Measurements from ENCODE around the gene ANKRD11.

The ANKRD11 gene

DNA sequence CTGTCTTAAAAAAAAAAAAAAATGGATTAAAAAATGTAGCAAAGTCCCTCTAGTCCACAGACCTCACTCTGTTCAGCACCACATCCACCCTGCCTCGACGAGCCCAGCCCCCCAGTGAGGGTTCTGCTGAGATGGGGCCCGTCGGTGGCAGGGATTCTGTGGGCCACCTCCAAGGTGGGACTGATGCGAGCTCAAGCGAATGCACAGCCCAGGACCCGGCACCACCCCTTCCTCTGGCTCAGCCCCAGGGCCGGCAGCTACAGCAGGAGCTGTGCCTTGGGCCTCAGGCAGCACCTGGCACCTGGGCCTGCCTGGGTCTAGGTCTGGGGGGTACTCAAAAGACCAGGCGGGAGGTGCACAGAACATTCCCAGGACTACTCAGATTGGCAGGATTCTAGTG is 213.3 kb downstream of the ANKRD11 start:
- Histone ChIP-seq H3K36me3 (ENCODE audit: control insufficient read depth, insufficient read depth, low read length) (peaks cover 4% of the 10 kb centered on the region), H3K56ac (ENCODE audit: low read length) (no peak overlapping the region)

GRCh38 chr16:89275837-89276720 is 214.3 kb downstream of the ANKRD11 start:
- no peak for DNase-seq
- no peak overlapping the region for H3K23ac ChIP-seq (ENCODE audit: low read length)
- H3K4me2 ChIP-seq (ENCODE audit: low read length), result no peak overlapping the region
- no peak overlapping the region for H3K18ac ChIP-seq (ENCODE audit: low read length)
- no peak overlapping the region for H3K27ac ChIP-seq (ENCODE audit: low read depth, low read length)
- H3K9ac ChIP-seq (ENCODE audit: low read length), result no peak overlapping the region
- H3K36me3 ChIP-seq (ENCODE audit: control insufficient read depth, insufficient read depth, low read length), result peaks cover 4% of the 10 kb centered on the region
- no peaks in the 10 kb centered on the region for H3K27me3 ChIP-seq (ENCODE audit: insufficient read depth, low read length, poor library complexity)
- H3K4ac ChIP-seq (ENCODE audit: low read depth, low read length), result no peak overlapping the region
- no peak overlapping the region for H2BK5ac ChIP-seq (ENCODE audit: low read length)
- no peaks in the 10 kb centered on the region for H3K4me1 ChIP-seq (ENCODE audit: control insufficient read depth, low read depth, low read length)
- no peak overlapping the region for H3K4me3 ChIP-seq (ENCODE audit: low read length)
- no peaks in the 10 kb centered on the region for H3K79me2 ChIP-seq (ENCODE audit: control insufficient read depth, insufficient read depth, low read length)
- no peak overlapping the region for H4K8ac ChIP-seq (ENCODE audit: low read depth, low read length)
- peaks cover 5% of the 10 kb centered on the region for H3K79me1 ChIP-seq (ENCODE audit: low read length)
- H4K5ac ChIP-seq (ENCODE audit: low read length), result no peak overlapping the region
- no CpG with 5 or more reads among the region's 39 CpGs for WGBS (ENCODE audit: extremely low coverage, insufficient coverage, low lambda C conversion rate)
- H2AK5ac ChIP-seq (ENCODE audit: low read length), result no peak overlapping the region
- H3K56ac ChIP-seq (ENCODE audit: low read length), result no peak overlapping the region
- H2BK15ac ChIP-seq (replicated peaks; ENCODE audit: low read depth), result no peak overlapping the region
- H2BK120ac ChIP-seq (ENCODE audit: low read depth, low read length), result no peak overlapping the region

More for the DNA sequence above, 213.3 kb downstream of the ANKRD11 start:
- Histone ChIP-seq H3K23ac (ENCODE audit: low read length) (no peak overlapping the region), H3K4me2 (ENCODE audit: low read length) (no peak overlapping the region), H4K5ac (ENCODE audit: low read length) (no peak overlapping the region), H2BK120ac (ENCODE audit: low read depth, low read length) (no peak overlapping the region), H2BK15ac (replicated peaks; ENCODE audit: low read depth) (no peak overlapping the region), H2AK5ac (ENCODE audit: low read length) (no peak overlapping the region), H3K27me3 (ENCODE audit: insufficient read depth, low read length, poor library complexity) (no peaks in the 10 kb centered on the region), H3K4me1 (ENCODE audit: control insufficient read depth, low read depth, low read length) (no peaks in the 10 kb centered on the region), H3K79me2 (ENCODE audit: control insufficient read depth, insufficient read depth, low read length) (no peaks in the 10 kb centered on the region), H3K4me3 (ENCODE audit: low read length) (no peak overlapping the region), H2BK5ac (ENCODE audit: low read length) (no peak overlapping the region), H3K4ac (ENCODE audit: low read depth, low read length) (no peak overlapping the region), H3K27ac (ENCODE audit: low read depth, low read length) (no peak overlapping the region), H3K79me1 (ENCODE audit: low read length) (peaks cover 5% of the 10 kb centered on the region), H3K18ac (ENCODE audit: low read length) (no peak overlapping the region), H4K8ac (ENCODE audit: low read depth, low read length) (no peak overlapping the region), H3K9ac (ENCODE audit: low read length) (no peak overlapping the region)
- DNase-seq, result no peak
- no CpG with 5 or more reads among the region's 9 CpGs for WGBS (ENCODE audit: extremely low coverage, insufficient coverage, low lambda C conversion rate)

- no peak overlapping the region for H3K23ac ChIP-seq (ENCODE audit: low read length)
- no peak overlapping the region for H3K4me3 ChIP-seq (ENCODE audit: low read length)
- H3K4me1 ChIP-seq (ENCODE audit: control insufficient read depth, low read depth, low read length), result no peaks in the 10 kb centered on the region
- H3K27me3 ChIP-seq (ENCODE audit: insufficient read depth, low read length, poor library complexity), result no peaks in the 10 kb centered on the region
- no peaks in the 10 kb centered on the region for H3K79me2 ChIP-seq (ENCODE audit: control insufficient read depth, insufficient read depth, low read length)
- H3K79me1 ChIP-seq (ENCODE audit: low read length), result peaks cover 5% of the 10 kb centered on the region
- no peak overlapping the region for H2BK5ac ChIP-seq (ENCODE audit: low read length)
- no peak overlapping the region for H3K27ac ChIP-seq (ENCODE audit: low read depth, low read length)
- DNase-seq, result no peak
- no peak overlapping the region for H4K8ac ChIP-seq (ENCODE audit: low read depth, low read length)
- H4K5ac ChIP-seq (ENCODE audit: low read length), result no peak overlapping the region
- no peak overlapping the region for H3K4me2 ChIP-seq (ENCODE audit: low read length)
- H3K18ac ChIP-seq (ENCODE audit: low read length), result no peak overlapping the region
- H3K9ac ChIP-seq (ENCODE audit: low read length), result no peak overlapping the region
- H3K56ac ChIP-seq (ENCODE audit: low read length), result no peak overlapping the region
- WGBS (ENCODE audit: extremely low coverage, insufficient coverage, low lambda C conversion rate), result no CpG with 5 or more reads among the region's 11 CpGs
- no peak overlapping the region for H2AK5ac ChIP-seq (ENCODE audit: low read length)
- H2BK15ac ChIP-seq (replicated peaks; ENCODE audit: low read depth), result no peak overlapping the region
- no peak overlapping the region for H2BK120ac ChIP-seq (ENCODE audit: low read depth, low read length)
- peaks cover 7% of the 10 kb centered on the region for H3K36me3 ChIP-seq (ENCODE audit: control insufficient read depth, insufficient read depth, low read length)
- no peak overlapping the region for H3K4ac ChIP-seq (ENCODE audit: low read depth, low read length)
Observed at GRCh38 chr16:89275284-89275584, 215.1 kb downstream of the ANKRD11 start.

- H3K79me1 ChIP-seq (ENCODE audit: low read length), result peaks cover 5% of the 10 kb centered on the region
- H3K9ac ChIP-seq (ENCODE audit: low read length), result no peak overlapping the region
- no peak overlapping the region for H2AK5ac ChIP-seq (ENCODE audit: low read length)
- H4K5ac ChIP-seq (ENCODE audit: low read length), result no peak overlapping the region
- H3K27ac ChIP-seq (ENCODE audit: low read depth, low read length), result no peak overlapping the region
- no peak overlapping the region for H2BK5ac ChIP-seq (ENCODE audit: low read length)
- no peak overlapping the region for H3K4ac ChIP-seq (ENCODE audit: low read depth, low read length)
- no peaks in the 10 kb centered on the region for H3K27me3 ChIP-seq (ENCODE audit: insufficient read depth, low read length, poor library complexity)
- no CpG with 5 or more reads among the region's 30 CpGs for whole genome bisulfite sequencing (ENCODE audit: extremely low coverage, insufficient coverage, low lambda C conversion rate)
- no peaks in the 10 kb centered on the region for H3K79me2 ChIP-seq (ENCODE audit: control insufficient read depth, insufficient read depth, low read length)
- H2BK120ac ChIP-seq (ENCODE audit: low read depth, low read length), result no peak overlapping the region
- H3K4me3 ChIP-seq (ENCODE audit: low read length), result no peak overlapping the region
- no peak overlapping the region for H4K8ac ChIP-seq (ENCODE audit: low read depth, low read length)
- H3K18ac ChIP-seq (ENCODE audit: low read length), result no peak overlapping the region
- H3K4me2 ChIP-seq (ENCODE audit: low read length), result no peak overlapping the region
- peaks cover 11% of the 10 kb centered on the region for H3K36me3 ChIP-seq (ENCODE audit: control insufficient read depth, insufficient read depth, low read length)
- no peak for DNase-seq
- no peak overlapping the region for H3K23ac ChIP-seq (ENCODE audit: low read length)
- no peak overlapping the region for H2BK15ac ChIP-seq (replicated peaks; ENCODE audit: low read depth)
- H3K56ac ChIP-seq (ENCODE audit: low read length), result no peak overlapping the region
- no peaks in the 10 kb centered on the region for H3K4me1 ChIP-seq (ENCODE audit: control insufficient read depth, low read depth, low read length)
Observed at GRCh38 chr16:89274561-89275283, 215.6 kb downstream of the ANKRD11 start.

DNA sequence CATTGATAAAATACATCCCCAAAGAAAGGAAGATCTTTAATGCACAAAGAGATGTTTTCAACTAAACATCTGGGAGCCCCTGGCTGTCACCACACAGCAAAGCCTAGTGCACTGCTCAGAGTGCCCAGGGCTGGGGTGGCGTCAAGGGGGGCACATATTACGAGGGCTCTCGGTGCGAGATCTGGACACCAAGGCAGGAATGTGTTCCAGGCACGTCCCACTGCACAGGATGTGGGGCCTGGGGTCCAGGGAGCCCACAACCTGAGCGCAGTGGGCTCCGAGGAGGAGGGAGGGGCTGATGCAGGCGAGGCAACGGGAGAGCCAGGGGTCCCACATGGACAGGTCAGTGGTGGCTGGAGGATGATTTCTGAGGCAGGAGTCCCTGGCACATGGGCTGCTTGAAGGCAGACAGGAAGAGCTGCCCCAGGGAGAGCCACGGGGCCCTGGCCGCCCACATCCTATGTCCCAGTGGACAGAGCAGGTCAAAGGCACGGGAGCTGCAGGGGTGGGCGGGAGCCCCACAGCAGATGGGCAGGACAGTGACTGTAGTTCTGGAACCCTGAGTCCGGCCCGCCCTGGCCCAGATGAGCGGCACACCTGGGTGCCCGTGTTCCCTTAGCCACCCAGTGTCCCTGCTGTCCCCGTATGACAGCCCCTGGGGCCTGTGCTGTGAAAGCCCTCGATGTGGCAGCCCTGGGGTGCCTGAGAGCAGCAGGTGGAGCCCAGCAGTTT is 216.5 kb downstream of the ANKRD11 start:
- Histone ChIP-seq H3K79me1 (ENCODE audit: low read length) (peaks cover 5% of the 10 kb centered on the region), H3K9ac (ENCODE audit: low read length) (no peak overlapping the region), H3K56ac (ENCODE audit: low read length) (no peak overlapping the region), H3K18ac (ENCODE audit: low read length) (no peak overlapping the region), H2AK5ac (ENCODE audit: low read length) (no peak overlapping the region), H2BK120ac (ENCODE audit: low read depth, low read length) (no peak overlapping the region), H3K27me3 (ENCODE audit: insufficient read depth, low read length, poor library complexity) (no peaks in the 10 kb centered on the region), H2BK15ac (replicated peaks; ENCODE audit: low read depth) (no peak overlapping the region), H3K36me3 (ENCODE audit: control insufficient read depth, insufficient read depth, low read length) (peaks cover 14% of the 10 kb centered on the region), H3K79me2 (ENCODE audit: control insufficient read depth, insufficient read depth, low read length) (no peaks in the 10 kb centered on the region), H4K5ac (ENCODE audit: low read length) (no peak overlapping the region), H2BK5ac (ENCODE audit: low read length) (no peak overlapping the region), H3K4me3 (ENCODE audit: low read length) (no peak overlapping the region), H4K8ac (ENCODE audit: low read depth, low read length) (no peak overlapping the region), H3K4me2 (ENCODE audit: low read length) (no peak overlapping the region), H3K27ac (ENCODE audit: low read depth, low read length) (no peak overlapping the region), H3K4ac (ENCODE audit: low read depth, low read length) (no peak overlapping the region), H3K23ac (ENCODE audit: low read length) (no peak overlapping the region), H3K4me1 (ENCODE audit: control insufficient read depth, low read depth, low read length) (no peaks in the 10 kb centered on the region)
- no CpG with 5 or more reads among the region's 19 CpGs for WGBS (ENCODE audit: extremely low coverage, insufficient coverage, low lambda C conversion rate)
- DNase-seq, result no peak
